Breast epithelium (tissue), 3 donors: ENCODE measurements around the gene ZNF587.
"Not testable (repeated sequence)": the region's sequence is repeated elsewhere in the genome, so short reads cannot be mapped to it uniquely, and the experiment has no call there.

ENCODE experiments used
- CTCF ChIP-seq, 3 donors: fragments of 450-650 bp; IDR thresholded peaks; one replicate each; pipeline ENCODE4 v1.5.1; 2016 to 2017; ENCODE audit warnings: antibody characterized with exemption in 3 of 3, mild to moderate bottlenecking in 3 of 3, moderate library complexity in 3 of 3
- POLR2A ChIP-seq: fragments of 450-650 bp; IDR thresholded peaks from one replicate; pipeline ENCODE4 v1.6.1; 2016; ENCODE audit warnings: antibody characterized with exemption, mild to moderate bottlenecking, moderate library complexity
- POLR2AphosphoS5 ChIP-seq, 3 donors: sonication (generic); formaldehyde crosslinking; IDR thresholded peaks; one replicate each; pipeline ENCODE4 v1.6.1; 2017; ENCODE audit warnings: antibody characterized with exemption in 3 of 3

- not testable (repeated sequence) for TF ChIP-seq CTCF (IDR thresholded peaks at IDR 0.05); POLR2A; POLR2AphosphoS5 (IDR thresholded peaks at IDR 0.05)
Observed at GRCh38 chr19:57851812-57852603, 2.3 kb downstream of the ZNF587 start.
